OCI-LY7 (cell line): ENCODE data around the gene USH2A. TPM values are rescaled to one million over a fixed set of nuclear protein-coding genes. Genes with fewer than 3 reads are reported as not detected.

Source experiments
- BruUV-seq: library from RNA; stranded (reverse); fragments of 400-500 nt; replicated peaks from 2 replicates; lab custom pipeline; 2021; lab: Mats Ljungman, UMichigan
- CTCF ChIA-PET: fragments of 300-600 bp; sonication (Branson Sonifier 250); formaldehyde crosslinking; loops from one replicate; lab custom pipeline; 2022; ENCODE audit warnings: antibody characterized with exemption; ENCODE audit not compliant: unreplicated experiment; lab: Charles Lee
- POLR2A ChIA-PET: fragments of 300-600 bp; sonication (Branson Sonifier 250); formaldehyde crosslinking; loops from one replicate; lab custom pipeline; 2022; ENCODE audit warnings: antibody characterized with exemption; lab: Charles Lee
- DNase-seq: peaks from one replicate; pipeline ENCODE4 v3.0.0-alpha.2; 2015; ENCODE audit warnings: low spot score
- H2AFZ ChIP-seq: fragments of 200-600 bp; sonication (generic), shearing (Covaris generic); 2 replicates; pipeline ENCODE4 v1.6.1; 2014; ENCODE audit warnings: mild to moderate bottlenecking, antibody characterized with exemption, low read length, moderate library complexity
- H3K27ac ChIP-seq: fragments of 200-600 bp; sonication (generic); 2 replicates; pipeline ENCODE4 v1.5.1; 2014; ENCODE audit warnings: mixed run types, low read depth, mild to moderate bottlenecking, moderate library complexity, low read length, inconsistent platforms; ENCODE audit not compliant: poor library complexity, severe bottlenecking
- H3K36me3 ChIP-seq: fragments of 200-600 bp; sonication (generic); 2 replicates; pipeline ENCODE4 v1.6.1; 2014; ENCODE audit warnings: mild to moderate bottlenecking, antibody characterized with exemption, low read length, moderate library complexity, mixed read lengths; ENCODE audit not compliant: insufficient read depth
- H3K4me1 ChIP-seq: fragments of 200-600 bp; sonication (generic); 2 replicates; pipeline ENCODE4 v1.5.1; 2014; ENCODE audit warnings: mild to moderate bottlenecking, low read length; ENCODE audit not compliant: insufficient read depth, poor library complexity, severe bottlenecking
- H3K4me2 ChIP-seq: fragments of 200-600 bp; sonication (generic); 2 replicates; pipeline ENCODE4 v1.6.1; 2014; ENCODE audit warnings: mild to moderate bottlenecking, low read length
- H3K4me3 ChIP-seq: fragments of 200-600 bp; sonication (generic); 2 replicates; pipeline ENCODE4 v1.5.1; 2014; ENCODE audit warnings: mild to moderate bottlenecking, low read depth, low read length; ENCODE audit not compliant: poor library complexity, severe bottlenecking
- H3K79me2 ChIP-seq: fragments of 200-600 bp; sonication (generic); 2 replicates; pipeline ENCODE4 v1.6.1; 2016; ENCODE audit warnings: low read depth, mild to moderate bottlenecking, low read length, moderate library complexity, mixed read lengths; ENCODE audit not compliant: insufficient read depth
- H3K9me2 ChIP-seq: fragments of 200-600 bp; sonication (generic); 2 replicates; pipeline ENCODE4 v1.6.1; 2016; ENCODE audit warnings: mild to moderate bottlenecking, low read length, mixed read lengths; ENCODE audit not compliant: insufficient read depth
- H3K9me3 ChIP-seq: fragments of 200-600 bp; sonication (generic); 2 replicates; pipeline ENCODE4 v1.6.1; 2014; ENCODE audit warnings: mild to moderate bottlenecking, mixed run types, low read length, mixed read lengths
- H4K20me1 ChIP-seq: fragments of 200-600 bp; sonication (generic); 2 replicates; pipeline ENCODE4 v1.6.1; 2014; ENCODE audit warnings: mild to moderate bottlenecking, antibody characterized with exemption, low read length, moderate library complexity, mixed read lengths; ENCODE audit not compliant: insufficient read depth
- CTCF ChIP-seq: fragments of 200-600 bp; sonication (generic); conservative IDR thresholded peaks from 2 replicates; pipeline ENCODE4 v1.5.1; 2014; ENCODE audit warnings: mild to moderate bottlenecking, antibody characterized with exemption, low read length, moderate library complexity, mixed read lengths
- EZH2phosphoT487 ChIP-seq: fragments of 200-600 bp; sonication (generic); IDR thresholded peaks from 2 replicates; pipeline ENCODE4 v1.6.1; 2018; ENCODE audit warnings: low read depth, borderline replicate concordance, mild to moderate bottlenecking, mixed run types, antibody characterized with exemption, low read length, moderate library complexity, mixed read lengths
- intact Hi-C: fragments of 100-400 bp; cut with micrococcal nuclease; formaldehyde crosslinking; loops from one replicate; pipeline ENCODE4 v1.10.0; 2022; ENCODE audit not compliant: unreplicated experiment
- total RNA-seq, 2 experiments: library from RNA; depleted of rRNA in 1 of 2; stranded (reverse); fragments of >200 nt in 1 of 2; shearing (Covaris generic) in 1 of 2; gene quantifications; 2 replicates each; pipeline ENCODE4 v1.2.3, GENCODE V29; 2014 to 2022

USH2A gene
- total RNA-seq, 2 experiments from 2014 or later = not detected

- Histone ChIP-seq H3K9me3 (no peaks in the 10 kb centered on the region), H3K4me2 (no peak overlapping the region), H4K20me1 (no peaks in the 10 kb centered on the region), H3K4me1 (no peaks in the 10 kb centered on the region), H3K27ac (no peak overlapping the region), H3K9me2 (no peaks in the 10 kb centered on the region), H3K4me3 (no peak overlapping the region), H3K36me3 (no peaks in the 10 kb centered on the region), H3K79me2 (no peaks in the 10 kb centered on the region), H2AFZ (no peak overlapping the region)
- ChIA-PET POLR2A (interaction anchor here (1.0 kb wide), 1 partner anchor 129 kb away, joined by 3 read pairs; no protein-coding TSS in a partner anchor), CTCF (no interaction called here)
- no peak for DNase-seq
- BruUV-seq = no TSS peak
- intact Hi-C loops = no loop called here
- TF ChIP-seq CTCF = no peak
- no peak for TF ChIP-seq EZH2phosphoT487
Measured at GRCh38 chr1:215891266-215892057, 531.8 kb downstream of the USH2A start.

- CTCF ChIA-PET = no interaction called here
- H3K36me3 ChIP-seq = no peaks in the 10 kb centered on the region
- H3K27ac ChIP-seq = no peak overlapping the region
- POLR2A ChIA-PET = interaction anchor here (0.6 kb wide), 1 partner anchor 382 kb away, joined by 3 read pairs; no protein-coding TSS in a partner anchor
- TF ChIP-seq EZH2phosphoT487 = no peak
- no peak for TF ChIP-seq CTCF
- no peaks in the 10 kb centered on the region for H3K79me2 ChIP-seq
- no peak overlapping the region for H2AFZ ChIP-seq
- no peaks in the 10 kb centered on the region for H3K9me2 ChIP-seq
- H3K4me1 ChIP-seq = no peaks in the 10 kb centered on the region
- DNase-seq = no peak
- no peak overlapping the region for H3K4me3 ChIP-seq
- H4K20me1 ChIP-seq = no peaks in the 10 kb centered on the region
- H3K4me2 ChIP-seq = no peak overlapping the region
- no TSS peak for BruUV-seq
- intact Hi-C loops = no loop called here
- H3K9me3 ChIP-seq = no peaks in the 10 kb centered on the region
Measured at GRCh38 chr1:215890438-215890837, 532.8 kb downstream of the USH2A start.

- POLR2A ChIA-PET = interaction anchor here (0.6 kb wide), 1 partner anchor 383 kb away, joined by 3 read pairs; no protein-coding TSS in a partner anchor
- no peak overlapping the region for H3K4me2 ChIP-seq
- no peaks in the 10 kb centered on the region for H3K4me1 ChIP-seq
- no peak for DNase-seq
- no peaks in the 10 kb centered on the region for H3K79me2 ChIP-seq
- H4K20me1 ChIP-seq = no peaks in the 10 kb centered on the region
- no peak overlapping the region for H2AFZ ChIP-seq
- CTCF ChIA-PET = no interaction called here
- H3K9me3 ChIP-seq = no peaks in the 10 kb centered on the region
- no peaks in the 10 kb centered on the region for H3K36me3 ChIP-seq
- no peak overlapping the region for H3K27ac ChIP-seq
- TF ChIP-seq CTCF (no peak), EZH2phosphoT487 (no peak)
- BruUV-seq = no TSS peak
- H3K9me2 ChIP-seq = no peaks in the 10 kb centered on the region
- intact Hi-C loops = no loop called here
- no peak overlapping the region for H3K4me3 ChIP-seq
Measured at GRCh38 chr1:215889871-215890270, 533.4 kb downstream of the USH2A start.
